Mesodermal cell (in vitro differentiated cells): Measurements from ENCODE around the gene PLPPR5.

ENCODE experiments used
- H3K27ac ChIP-seq: 2 replicates; pipeline ENCODE4 v1.7.0; 2013; ENCODE audit warnings: mild to moderate bottlenecking, low read depth, low read length, moderate library complexity; ENCODE audit not compliant: severe bottlenecking
- H3K36me3 ChIP-seq: 2 replicates; pipeline ENCODE4 v1.7.1; 2013; ENCODE audit warnings: mild to moderate bottlenecking, low read length, moderate library complexity; ENCODE audit not compliant: control insufficient read depth, insufficient read depth
- H3K4me1 ChIP-seq: one replicate; pipeline ENCODE4 v1.7.1; 2013; ENCODE audit warnings: mild to moderate bottlenecking, low read length; ENCODE audit not compliant: insufficient read depth, control insufficient read depth, poor library complexity, severe bottlenecking
- H3K4me3 ChIP-seq: 2 replicates; pipeline ENCODE4 v1.7.0; 2013; ENCODE audit warnings: low read length, control low read depth, mild to moderate bottlenecking; ENCODE audit not compliant: insufficient read depth, poor library complexity, severe bottlenecking; ENCODE audit errors: extremely low read depth
- H3K9me3 ChIP-seq: 2 replicates; pipeline ENCODE4 v1.7.1; 2013; ENCODE audit warnings: mild to moderate bottlenecking, low read length, moderate library complexity; ENCODE audit not compliant: control insufficient read depth
- WGBS, 2 experiments: methylation state at CpG; one replicate each; pipeline ENCODE4 v1.1.5; 2013; ENCODE audit warnings: missing lambda C conversion rate in 2 of 2; ENCODE audit not compliant: insufficient coverage in 2 of 2; 5-methylcytosine and 5-hydroxymethylcytosine counted together

PLPPR5 gene

DNA sequence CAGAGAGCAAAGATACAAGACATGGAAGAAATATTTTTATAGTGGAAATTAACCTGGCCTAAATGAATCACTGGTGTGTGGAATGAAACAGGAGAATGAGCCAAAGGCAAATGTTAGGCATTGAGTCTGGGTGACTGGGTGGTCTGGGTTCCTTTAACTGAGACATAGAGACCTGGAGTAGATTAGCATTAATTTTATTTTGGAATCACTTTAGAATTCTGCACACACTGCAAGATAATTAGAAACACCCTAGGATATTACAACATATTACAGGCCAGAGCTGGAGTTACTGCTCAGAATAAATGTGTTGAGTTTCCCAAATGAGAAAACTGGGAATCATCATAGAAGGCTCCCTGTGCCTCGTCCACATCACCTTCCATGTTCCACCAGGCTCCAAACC lies 85.5 kb downstream of the PLPPR5 start:
- Histone ChIP-seq H3K27ac (no peak overlapping the region), H3K4me1 (no peaks in the 10 kb centered on the region), H3K36me3 (no peaks in the 10 kb centered on the region), H3K4me3 (no peak overlapping the region), H3K9me3 (no peaks in the 10 kb centered on the region)
- WGBS, 2 experiments: 63% methylated on average over 1 of the region's 1 CpG; no CpG with 5 or more reads in 1 of the 2 experiments

DNA sequence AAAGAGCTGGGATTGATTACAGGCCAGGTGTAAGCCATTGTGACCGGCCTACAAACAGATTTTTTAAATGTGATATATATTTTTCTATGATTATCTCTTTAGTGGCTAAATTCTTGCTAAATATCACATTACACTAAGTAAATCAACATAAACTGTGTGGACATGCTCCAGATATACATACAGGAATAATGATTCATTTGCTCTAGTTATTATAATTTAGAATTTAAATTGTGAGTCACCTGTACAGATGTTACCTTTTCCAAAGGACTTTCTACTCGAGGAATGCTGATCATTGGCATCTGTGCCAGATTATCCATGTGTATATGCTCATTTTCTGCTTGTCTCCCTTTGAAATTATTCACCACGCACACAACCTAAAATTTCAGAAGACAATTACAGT lies 90.1 kb downstream of the PLPPR5 start:
- no peaks in the 10 kb centered on the region for H3K9me3 ChIP-seq
- WGBS, 2 experiments: 90 to 100% methylated on average over 1 to 2 of the region's 3 CpGs
- no peaks in the 10 kb centered on the region for H3K36me3 ChIP-seq
- no peaks in the 10 kb centered on the region for H3K4me1 ChIP-seq
- H3K27ac ChIP-seq: no peak overlapping the region
- H3K4me3 ChIP-seq: no peak overlapping the region

DNA sequence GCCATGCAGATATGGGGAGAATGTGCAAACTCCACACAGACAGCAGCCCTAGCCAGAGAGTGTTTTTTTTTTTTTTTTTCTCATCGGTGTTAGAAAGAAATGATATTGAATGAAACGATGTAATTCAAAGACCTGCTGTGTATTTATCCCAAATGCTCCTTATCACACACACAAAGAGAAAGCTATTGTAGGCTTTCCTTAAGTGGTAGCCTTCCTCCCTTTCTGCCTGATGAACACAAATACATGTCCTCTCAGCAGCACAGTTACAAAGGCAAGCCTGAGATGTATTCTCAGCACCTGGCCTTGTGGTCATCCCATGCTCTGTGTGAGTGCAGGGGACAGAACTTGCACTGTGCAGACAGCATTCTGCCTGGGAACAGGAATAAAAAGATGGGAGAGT lies 93.8 kb downstream of the PLPPR5 start:
- Histone ChIP-seq H3K27ac (no peak overlapping the region), H3K4me1 (no peaks in the 10 kb centered on the region), H3K36me3 (no peaks in the 10 kb centered on the region), H3K9me3 (no peaks in the 10 kb centered on the region), H3K4me3 (no peak overlapping the region)
- WGBS, 2 experiments: 80% methylated on average over 1 of the region's 2 CpGs; no CpG with 5 or more reads in 1 of the 2 experiments

DNA sequence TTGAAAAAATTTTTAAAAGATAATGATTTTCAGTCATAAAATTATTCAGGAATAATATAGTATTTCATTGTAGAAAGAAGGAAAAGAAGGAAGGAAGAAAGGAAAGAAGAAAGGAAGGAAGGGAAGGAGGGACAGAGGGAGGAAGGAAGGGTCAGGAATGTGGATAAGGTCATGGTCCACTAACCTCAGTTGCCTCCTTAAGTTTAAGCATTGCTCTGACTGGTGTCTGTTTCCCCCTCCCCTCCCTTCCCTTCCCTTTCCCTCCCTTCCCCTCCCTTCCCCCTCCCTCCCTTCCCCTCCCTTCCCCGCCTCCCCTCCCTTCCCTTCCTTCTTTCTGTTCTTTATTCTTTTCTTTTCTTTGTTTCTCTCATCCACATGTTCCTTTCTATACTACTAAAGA lies 95.7 kb downstream of the PLPPR5 start:
- H3K4me1 ChIP-seq: no peaks in the 10 kb centered on the region
- no peaks in the 10 kb centered on the region for H3K36me3 ChIP-seq
- no peak overlapping the region for H3K27ac ChIP-seq
- H3K9me3 ChIP-seq: no peaks in the 10 kb centered on the region
- WGBS, 2 experiments: no CpG with 5 or more reads among the region's 1 CpG
- H3K4me3 ChIP-seq: no peak overlapping the region

DNA sequence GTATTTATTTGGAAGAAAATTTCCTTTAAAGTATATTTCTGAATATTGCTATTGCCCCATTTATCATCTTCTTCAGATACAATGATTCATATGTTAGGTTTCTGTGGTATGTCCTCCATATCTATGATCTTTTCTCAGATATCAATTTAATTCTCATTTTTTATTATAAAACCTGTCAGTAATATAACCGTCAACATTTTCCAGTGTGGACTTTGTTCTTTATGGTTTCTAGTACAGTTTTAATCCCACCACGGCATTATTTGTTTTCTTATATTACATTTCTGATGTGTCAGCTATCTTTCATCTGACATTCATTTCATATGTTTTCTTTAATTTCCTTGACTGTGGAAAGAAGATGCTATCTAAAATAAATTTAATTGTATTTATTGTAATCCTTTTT lies 97.9 kb downstream of the PLPPR5 start:
- Histone ChIP-seq H3K27ac (no peak overlapping the region), H3K4me3 (no peak overlapping the region), H3K36me3 (no peaks in the 10 kb centered on the region), H3K9me3 (no peaks in the 10 kb centered on the region), H3K4me1 (no peaks in the 10 kb centered on the region)
- no CpG with 5 or more reads among the region's 2 CpGs for WGBS, 2 experiments

DNA sequence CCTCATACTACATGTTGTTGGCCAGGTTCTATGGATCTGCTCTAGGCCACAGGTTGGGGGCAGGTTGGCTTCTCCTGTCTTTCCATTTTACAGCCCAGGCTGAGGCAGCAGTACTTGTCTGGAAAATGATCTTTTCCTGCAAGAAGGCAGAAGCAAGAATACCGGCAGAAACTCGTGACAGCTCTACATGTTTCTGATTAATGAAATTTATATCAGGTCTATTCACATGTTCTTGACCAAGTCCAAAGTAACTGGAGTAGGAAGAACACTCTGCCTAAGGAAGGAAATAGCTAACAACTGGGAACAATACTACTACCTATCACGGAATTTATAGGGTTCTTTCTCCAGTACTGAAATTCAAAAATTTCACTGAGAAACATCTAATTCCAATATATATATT lies 98.3 kb downstream of the PLPPR5 start:
- 92% methylated on average over 2 of the region's 3 CpGs; no CpG with 5 or more reads in 1 of the 2 experiments for WGBS, 2 experiments
- Histone ChIP-seq H3K9me3 (no peaks in the 10 kb centered on the region), H3K4me3 (no peak overlapping the region), H3K27ac (no peak overlapping the region), H3K4me1 (no peaks in the 10 kb centered on the region), H3K36me3 (no peaks in the 10 kb centered on the region)

- no peaks in the 10 kb centered on the region for H3K36me3 ChIP-seq
- no peaks in the 10 kb centered on the region for H3K4me1 ChIP-seq
- H3K9me3 ChIP-seq: no peaks in the 10 kb centered on the region
- WGBS, 2 experiments: 92 to 100% methylated on average over 2 to 3 of the region's 4 CpGs
- no peak overlapping the region for H3K4me3 ChIP-seq
- H3K27ac ChIP-seq: no peak overlapping the region
Observed at GRCh38 chr1:98904684-98905083, 100.0 kb downstream of the PLPPR5 start.

GRCh38 chr1:98903726-98904125 lies 100.9 kb downstream of the PLPPR5 start:
- Histone ChIP-seq H3K27ac (no peak overlapping the region), H3K36me3 (no peaks in the 10 kb centered on the region), H3K9me3 (no peaks in the 10 kb centered on the region), H3K4me1 (no peaks in the 10 kb centered on the region), H3K4me3 (no peak overlapping the region)
- no CpG with 5 or more reads among the region's 1 CpG for WGBS, 2 experiments

GRCh38 chr1:98903261-98903660 lies 101.4 kb downstream of the PLPPR5 start:
- Histone ChIP-seq H3K9me3 (no peaks in the 10 kb centered on the region), H3K36me3 (no peaks in the 10 kb centered on the region), H3K4me1 (no peaks in the 10 kb centered on the region), H3K27ac (no peak overlapping the region), H3K4me3 (no peak overlapping the region)
- WGBS, 2 experiments: no CpG with 5 or more reads among the region's 2 CpGs

DNA sequence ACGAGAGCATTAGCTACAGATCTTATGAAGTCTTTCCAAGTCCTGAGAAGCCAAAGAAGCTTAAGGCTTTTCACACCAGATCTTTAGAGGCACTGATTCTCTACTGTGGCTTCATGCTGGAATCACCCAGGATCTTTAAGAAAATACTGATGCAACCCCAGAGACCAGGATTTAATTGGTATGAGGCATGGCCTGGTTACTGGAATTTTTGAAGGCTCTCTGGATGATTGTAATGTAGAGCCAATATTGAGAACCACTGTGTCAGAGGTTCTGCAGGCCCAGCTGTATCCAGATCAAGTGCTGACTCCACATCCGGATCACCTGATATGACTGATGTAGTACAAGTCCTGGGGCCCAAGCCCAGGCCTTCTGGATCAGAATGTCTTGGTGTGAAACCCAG lies 105.7 kb downstream of the PLPPR5 start:
- H3K9me3 ChIP-seq: no peaks in the 10 kb centered on the region
- no peak overlapping the region for H3K4me3 ChIP-seq
- no peak overlapping the region for H3K27ac ChIP-seq
- WGBS, 2 experiments: 92 to 97% methylated on average over 2 of the region's 2 CpGs
- no peaks in the 10 kb centered on the region for H3K4me1 ChIP-seq
- no peaks in the 10 kb centered on the region for H3K36me3 ChIP-seq

GRCh38 chr1:98897479-98897878 lies 107.2 kb downstream of the PLPPR5 start:
- Histone ChIP-seq H3K9me3 (no peaks in the 10 kb centered on the region), H3K27ac (no peak overlapping the region), H3K4me1 (no peaks in the 10 kb centered on the region), H3K4me3 (no peak overlapping the region), H3K36me3 (no peaks in the 10 kb centered on the region)
- 100% methylated on average over 1 of the region's 2 CpGs for WGBS, 2 experiments
